H9 (cell line): Measurements from ENCODE around the gene PATL2. TPM values are rescaled to one million over a fixed set of nuclear protein-coding genes. Genes with fewer than 3 reads are reported as not detected.

Experiments used
- DNase-seq: peaks from one replicate; pipeline ENCODE4 v3.0.0-alpha.2; 2017
- H2AFZ ChIP-seq: one replicate; pipeline ENCODE4 v1.6.1; 2013; ENCODE audit warnings: mild to moderate bottlenecking, low read length, control low read depth, moderate library complexity
- H2AK5ac ChIP-seq: 2 replicates; pipeline ENCODE4 v1.6.1; 2013; ENCODE audit warnings: low read length, control low read depth, mixed read lengths; ENCODE audit not compliant: insufficient read length
- H2BK120ac ChIP-seq: one replicate; pipeline ENCODE4 v1.6.1; 2013; ENCODE audit warnings: low read depth, mild to moderate bottlenecking, low read length, control low read depth, inconsistent platforms; ENCODE audit not compliant: poor library complexity, severe bottlenecking
- H2BK12ac ChIP-seq: 2 replicates; pipeline ENCODE4 v1.6.1; 2013; ENCODE audit warnings: low read length, control low read depth, mixed read lengths, low read depth; ENCODE audit not compliant: insufficient read length
- H2BK15ac ChIP-seq: 2 replicates; pipeline ENCODE4 v1.6.1; 2013; ENCODE audit warnings: low read depth, low read length, control low read depth
- H2BK20ac ChIP-seq: one replicate; pipeline ENCODE4 v1.6.1; 2013; ENCODE audit warnings: low read depth, mild to moderate bottlenecking, low read length, control low read depth, inconsistent platforms; ENCODE audit not compliant: poor library complexity, severe bottlenecking
- H2BK5ac ChIP-seq: 2 replicates; pipeline ENCODE4 v1.6.1; 2013; ENCODE audit warnings: low read length, control low read depth, mixed read lengths; ENCODE audit not compliant: insufficient read length
- H3K14ac ChIP-seq: 2 replicates; pipeline ENCODE4 v1.6.1; 2013; ENCODE audit warnings: low read length, control low read depth; ENCODE audit not compliant: insufficient read depth
- H3K18ac ChIP-seq: 2 replicates; pipeline ENCODE4 v1.6.1; 2013; ENCODE audit warnings: low read depth, mild to moderate bottlenecking, mixed read lengths, low read length, control low read depth; ENCODE audit not compliant: insufficient read length
- H3K23ac ChIP-seq: 2 replicates; pipeline ENCODE4 v1.6.1; 2013; ENCODE audit warnings: low read length, control low read depth, mixed read lengths, low read depth; ENCODE audit not compliant: insufficient read length
- H3K23me2 ChIP-seq: 2 replicates; pipeline ENCODE4 v1.6.1; 2013; ENCODE audit warnings: low read depth, mild to moderate bottlenecking, mixed read lengths, low read length, control low read depth; ENCODE audit not compliant: insufficient read length, poor library complexity, severe bottlenecking
- H3K27ac ChIP-seq: 2 replicates; pipeline ENCODE4 v1.5.1; 2013; ENCODE audit warnings: low read length, control low read depth, mixed read lengths, low read depth; ENCODE audit not compliant: insufficient read length
- H3K27me3 ChIP-seq: 2 replicates; pipeline ENCODE4 v1.6.1; 2013; ENCODE audit warnings: low read length, control low read depth, inconsistent platforms; ENCODE audit not compliant: insufficient read depth
- H3K4ac ChIP-seq: 2 replicates; pipeline ENCODE4 v1.6.1; 2013; ENCODE audit warnings: low read depth, mild to moderate bottlenecking, control low read depth, inconsistent platforms, low read length, moderate library complexity
- H3K4me1 ChIP-seq: 2 replicates; pipeline ENCODE4 v1.6.1; 2013; ENCODE audit warnings: low read length, control low read depth, inconsistent platforms; ENCODE audit not compliant: insufficient read depth
- H3K4me2 ChIP-seq: 2 replicates; pipeline ENCODE4 v1.6.1; 2013; ENCODE audit warnings: low read length, control low read depth, mixed read lengths; ENCODE audit not compliant: insufficient read length, insufficient read depth
- H3K56ac ChIP-seq: 2 replicates; pipeline ENCODE4 v1.6.1; 2013; ENCODE audit warnings: low read depth, mild to moderate bottlenecking, mixed read lengths, low read length, control low read depth; ENCODE audit not compliant: insufficient read length
- H3K79me1 ChIP-seq: 2 replicates; pipeline ENCODE4 v1.6.1; 2013; ENCODE audit warnings: low read depth, mild to moderate bottlenecking, moderate library complexity, low read length, control low read depth, inconsistent platforms; ENCODE audit not compliant: insufficient read depth, poor library complexity, severe bottlenecking
- H3K79me2 ChIP-seq: 2 replicates; pipeline ENCODE4 v1.6.1; 2013; ENCODE audit warnings: low read length, control low read depth, inconsistent platforms; ENCODE audit not compliant: insufficient read depth
- H3K9ac ChIP-seq: 2 replicates; pipeline ENCODE4 v1.6.1; 2013; ENCODE audit warnings: low read length, control low read depth, mixed read lengths; ENCODE audit not compliant: insufficient read length; ENCODE audit errors: extremely low read depth
- H3K9me3 ChIP-seq: one replicate; pipeline ENCODE4 v1.6.1; 2013; ENCODE audit warnings: low read depth, low read length, inconsistent platforms; ENCODE audit not compliant: control insufficient read depth
- H3T11ph ChIP-seq: one replicate; pipeline ENCODE4 v1.6.1; 2013; ENCODE audit warnings: mild to moderate bottlenecking, low read length, control low read depth, inconsistent platforms
- H4K20me1 ChIP-seq: one replicate; pipeline ENCODE4 v1.6.1; 2013; ENCODE audit not compliant: control insufficient read depth, insufficient read length, insufficient read depth
- H4K5ac ChIP-seq: 2 replicates; pipeline ENCODE4 v1.6.1; 2013; ENCODE audit warnings: low read depth, mild to moderate bottlenecking, mixed read lengths, low read length, control low read depth; ENCODE audit not compliant: insufficient read length
- H4K8ac ChIP-seq: replicated peaks from 2 replicates; pipeline ENCODE4 v1.6.1; 2013; ENCODE audit warnings: low read length, control low read depth, mixed read lengths, low read depth; ENCODE audit not compliant: insufficient read length
- H4K91ac ChIP-seq: 2 replicates; pipeline ENCODE4 v1.6.1; 2013; ENCODE audit warnings: low read depth, mild to moderate bottlenecking, moderate library complexity, mixed read lengths, low read length, control low read depth; ENCODE audit not compliant: insufficient read length
- H3K27ac Mint-ChIP-seq, 3 experiments: 2 replicates in 2 of 3; 3 replicates in 1 of 3; pipeline ENCODE4 v1.8.0; 2020 to 2021; ENCODE audit warnings: mixed read lengths in 3 of 3, mild to moderate bottlenecking in 1 of 3, moderate library complexity in 1 of 3
- H3K27me3 Mint-ChIP-seq: 2 replicates; pipeline ENCODE4 v1.8.0; 2021; ENCODE audit warnings: low read depth, mild to moderate bottlenecking, moderate library complexity, mixed read lengths
- H3K36me3 Mint-ChIP-seq, 3 experiments: 2 replicates in 2 of 3; 3 replicates in 1 of 3; pipeline ENCODE4 v1.8.0; 2020 to 2021; ENCODE audit warnings: low read depth in 3 of 3, mixed read lengths in 3 of 3; ENCODE audit not compliant: insufficient read depth in 1 of 3
- H3K4me1 Mint-ChIP-seq, 2 experiments: 2 replicates each; pipeline ENCODE4 v1.8.0; 2020; ENCODE audit warnings: mixed read lengths in 2 of 2
- H3K4me3 Mint-ChIP-seq, 2 experiments: 2 replicates in 1 of 2; 3 replicates in 1 of 2; pipeline ENCODE4 v1.8.0; 2020 to 2021; ENCODE audit warnings: mild to moderate bottlenecking in 2 of 2, mixed read lengths in 2 of 2, moderate library complexity in 1 of 2
- H3K9me3 Mint-ChIP-seq, 2 experiments: 2 replicates in 1 of 2; 3 replicates in 1 of 2; pipeline ENCODE4 v1.8.0; 2020; ENCODE audit warnings: mild to moderate bottlenecking in 2 of 2, mixed read lengths in 2 of 2, moderate library complexity in 1 of 2
- WGBS: extraction: QIAGEN DNeasy Blood & Tissue Kit; methylation state at CpG from one replicate; pipeline ENCODE4 v1.1.7; 2013; ENCODE audit warnings: missing lambda C conversion rate, low lambda C conversion rate, mixed read lengths; ENCODE audit not compliant: insufficient read length; ENCODE audit errors: extremely low coverage; 5-methylcytosine and 5-hydroxymethylcytosine counted together
- total RNA-seq: library from RNA; stranded (reverse); gene quantifications from 2 replicates; pipeline ENCODE4 v1.2.1, GENCODE V29; 2021
- TF ChIP-seq, protein P1 (sequence below): fragments of 200-600 bp; sonication (generic); conservative IDR thresholded peaks from 3 replicates; pipeline ENCODE4 v1.8.0; 2021; ENCODE audit warnings: antibody characterized with exemption, mild to moderate bottlenecking

Gene PATL2
- total RNA-seq, 1 experiment from 2014 or later, result 0.46 TPM

DNA sequence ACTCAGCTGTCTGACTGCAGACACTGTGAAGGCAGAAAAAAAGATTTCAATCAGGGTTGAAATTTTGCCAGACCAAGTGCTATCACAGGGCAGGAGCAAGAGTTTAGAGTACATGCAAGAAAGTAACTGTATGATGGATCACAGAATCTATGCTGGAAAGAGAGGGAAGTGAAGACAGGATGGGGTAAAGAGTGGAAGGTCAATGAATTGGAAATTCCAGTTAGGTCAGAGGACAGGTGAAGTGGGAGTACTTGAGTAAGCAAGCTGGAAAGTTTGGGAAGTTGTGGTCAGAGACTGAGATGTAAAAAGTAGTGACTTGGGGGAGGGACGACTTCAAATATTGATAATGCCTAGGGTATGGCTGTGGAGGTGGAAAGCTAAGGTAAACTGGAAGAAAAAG, 54.8 kb downstream of the PATL2 start:
- Histone ChIP-seq H3K79me1 (no peaks in the 10 kb centered on the region), H2BK20ac (no peak overlapping the region), H3K27me3 (no peaks in the 10 kb centered on the region), H2BK15ac (no peak overlapping the region), H3K23ac (no peak overlapping the region), H4K5ac (no peak overlapping the region), H2BK120ac (no peak overlapping the region), H2AFZ (no peak overlapping the region), H3K4ac (no peak overlapping the region), H2BK12ac (no peak overlapping the region), H3K9ac (no peak overlapping the region), H3K23me2 (no peaks in the 10 kb centered on the region), H3K18ac (no peak overlapping the region), H3K9me3 (no peaks in the 10 kb centered on the region), H3K4me2 (no peak overlapping the region), H3K56ac (no peak overlapping the region), H2AK5ac (no peak overlapping the region), H3K27ac (no peak overlapping the region), H3T11ph (no peak overlapping the region), H3K79me2 (no peaks in the 10 kb centered on the region), H2BK5ac (no peak overlapping the region), H4K91ac (no peak overlapping the region), H3K4me1 (no peaks in the 10 kb centered on the region), H4K8ac (no peak overlapping the region), H4K20me1 (no peaks in the 10 kb centered on the region), H3K14ac (no peak overlapping the region)
- no CpG with 5 or more reads among the region's 1 CpG for WGBS
- TF ChIP-seq, protein P1, sequence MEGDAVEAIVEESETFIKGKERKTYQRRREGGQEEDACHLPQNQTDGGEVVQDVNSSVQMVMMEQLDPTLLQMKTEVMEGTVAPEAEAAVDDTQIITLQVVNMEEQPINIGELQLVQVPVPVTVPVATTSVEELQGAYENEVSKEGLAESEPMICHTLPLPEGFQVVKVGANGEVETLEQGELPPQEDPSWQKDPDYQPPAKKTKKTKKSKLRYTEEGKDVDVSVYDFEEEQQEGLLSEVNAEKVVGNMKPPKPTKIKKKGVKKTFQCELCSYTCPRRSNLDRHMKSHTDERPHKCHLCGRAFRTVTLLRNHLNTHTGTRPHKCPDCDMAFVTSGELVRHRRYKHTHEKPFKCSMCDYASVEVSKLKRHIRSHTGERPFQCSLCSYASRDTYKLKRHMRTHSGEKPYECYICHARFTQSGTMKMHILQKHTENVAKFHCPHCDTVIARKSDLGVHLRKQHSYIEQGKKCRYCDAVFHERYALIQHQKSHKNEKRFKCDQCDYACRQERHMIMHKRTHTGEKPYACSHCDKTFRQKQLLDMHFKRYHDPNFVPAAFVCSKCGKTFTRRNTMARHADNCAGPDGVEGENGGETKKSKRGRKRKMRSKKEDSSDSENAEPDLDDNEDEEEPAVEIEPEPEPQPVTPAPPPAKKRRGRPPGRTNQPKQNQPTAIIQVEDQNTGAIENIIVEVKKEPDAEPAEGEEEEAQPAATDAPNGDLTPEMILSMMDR, result no peak
- Mint-ChIP-seq H3K4me3 (no peak overlapping the region), H3K27me3 (no peaks in the 10 kb centered on the region), H3K36me3 (peaks cover 14 to 55% (median 48%) of the 10 kb centered on the region in 3 experiments; a peak in 6 of 7 replicates), H3K9me3 (no peaks in the 10 kb centered on the region), H3K4me1 (no peaks in the 10 kb centered on the region), H3K27ac (no peak overlapping the region)
- DNase-seq, result no peak
